Coronary artery (tissue), 2 donors: ENCODE results near the gene TCEAL3.
"Not testable (repeated sequence)": the region's sequence is repeated elsewhere in the genome, so short reads cannot be mapped to it uniquely, and the experiment has no call there.

Experiments used
- DNase-seq: peaks from one replicate; pipeline ENCODE4 v3.0.0-alpha.2; 2017; ENCODE audit warnings: low spot score
- H3K27ac ChIP-seq, 2 donors: fragments of 200-600 bp; sonication (generic); one replicate each; pipeline ENCODE4 v1.5.1; 2016 to 2019
- H3K4me3 ChIP-seq: fragments of 200-600 bp; sonication (generic); 2 replicates; pipeline ENCODE4 v1.5.1; 2016; ENCODE audit warnings: mild to moderate bottlenecking, moderate library complexity
- CTCF ChIP-seq: fragments of 200-600 bp; sonication (generic); IDR thresholded peaks from one replicate; pipeline ENCODE4 v1.5.1; 2019; ENCODE audit warnings: antibody characterized with exemption

Gene TCEAL3

GRCh38 chrX:103628386-103629317, 20.9 kb downstream of the TCEAL3 start, which contains the start of gene TCEAL1:
Gene TCEAL1 (plus strand): TSS chrX:103628975. CDS start chrX:103629917, 942 bp downstream.
- Histone ChIP-seq H3K4me3 (peak within 1 kb of the TSS; percentile 83), H3K27ac (peak within 1 kb of the TSS; percentile 89 to 96)
- peak; percentile 79 for DNase-seq
- no peak for TF ChIP-seq CTCF

GRCh38 chrX:103629318-103630170, 21.8 kb downstream of the TCEAL3 start:
- peak overlapping the region; percentile 83 for H3K4me3 ChIP-seq
- H3K27ac ChIP-seq: peak overlapping the region; percentile 89 to 96
- peak; percentile 81 for DNase-seq
- no peak for TF ChIP-seq CTCF

GRCh38 chrX:103630171-103630511, 22.4 kb downstream of the TCEAL3 start:
- H3K4me3 ChIP-seq: peak overlapping the region; percentile 83
- no peak for DNase-seq
- TF ChIP-seq CTCF: no peak

GRCh38 chrX:103631145-103631544, 23.4 kb downstream of the TCEAL3 start:
- TF ChIP-seq CTCF: no peak
- Histone ChIP-seq H3K27ac (no peak overlapping the region), H3K4me3 (peak overlapping the region; percentile 83)
- DNase-seq: no peak

More at GRCh38 chrX:103630171-103630511, 22.4 kb downstream of the TCEAL3 start:
- peak overlapping the region; percentile 89 to 96 for H3K27ac ChIP-seq

GRCh38 chrX:103635436-103635835, 27.7 kb downstream of the TCEAL3 start:
- Histone ChIP-seq H3K4me3 (no peak overlapping the region), H3K27ac (no peak overlapping the region)
- no peak for DNase-seq
- no peak for TF ChIP-seq CTCF

- DNase-seq: no peak
- no peak for TF ChIP-seq CTCF
- no peak overlapping the region for H3K4me3 ChIP-seq
- no peak overlapping the region for H3K27ac ChIP-seq
Observed at GRCh38 chrX:103637604-103638338, 30.0 kb downstream of the TCEAL3 start.

- DNase-seq, H3K27ac ChIP-seq: not testable (repeated sequence)
- peak overlapping the region; percentile 50 for H3K4me3 ChIP-seq
Observed at GRCh38 chrX:103638479-103639346, 30.9 kb downstream of the TCEAL3 start.
